COLO829 (cell line): ENCODE measurements around the gene LAMC2.
"Not testable (repeated sequence)": the region's sequence is repeated elsewhere in the genome, so short reads cannot be mapped to it uniquely, and the experiment has no call there.

Experiments
- DNase-seq: peaks from one replicate; pipeline ENCODE4 v3.0.0; 2012; ENCODE audit warnings: low spot score

Gene LAMC2

GRCh38 chr1:183263886-183264602 is 78.0 kb downstream of the LAMC2 start:
- no peak for DNase-seq

- DNase-seq: no peak
These were observed 81.8 kb downstream of the LAMC2 start for GRCh38 chr1:183267646-183268431.

GRCh38 chr1:183270541-183271141 is 84.6 kb downstream of the LAMC2 start:
- DNase-seq: peak; percentile 81

- no peak for DNase-seq
These were observed 86.4 kb downstream of the LAMC2 start for GRCh38 chr1:183272390-183272848.

- no peak for DNase-seq
These were observed 87.2 kb downstream of the LAMC2 start for GRCh38 chr1:183273300-183273699.

GRCh38 chr1:183273984-183274383 is 87.9 kb downstream of the LAMC2 start:
- not testable (repeated sequence) for DNase-seq

- no peak for DNase-seq
These were observed 88.8 kb downstream of the LAMC2 start for GRCh38 chr1:183274836-183275235.

GRCh38 chr1:183275322-183275721 is 89.3 kb downstream of the LAMC2 start:
- DNase-seq: no peak

GRCh38 chr1:183276386-183277080 is 90.5 kb downstream of the LAMC2 start:
- no peak for DNase-seq

- peak; percentile 44 for DNase-seq
These were observed 92.0 kb downstream of the LAMC2 start for GRCh38 chr1:183277821-183278738.

- DNase-seq: peak; percentile 43
These were observed 92.9 kb downstream of the LAMC2 start for GRCh38 chr1:183278739-183279591.

GRCh38 chr1:183279835-183280234 is 93.8 kb downstream of the LAMC2 start:
- no peak for DNase-seq

GRCh38 chr1:183281039-183281438 is 95.0 kb downstream of the LAMC2 start:
- DNase-seq: no peak

- peak; percentile 83 for DNase-seq
These were observed 95.6 kb downstream of the LAMC2 start for GRCh38 chr1:183281553-183282091.

GRCh38 chr1:183282101-183282855 is 96.2 kb downstream of the LAMC2 start:
- DNase-seq: no peak

- DNase-seq: no peak
These were observed 97.2 kb downstream of the LAMC2 start for GRCh38 chr1:183283286-183283685.

- no peak for DNase-seq
These were observed 98.0 kb downstream of the LAMC2 start for GRCh38 chr1:183284086-183284485.

- no peak for DNase-seq
These were observed 99.2 kb downstream of the LAMC2 start for GRCh38 chr1:183285256-183285655.

- DNase-seq: no peak
These were observed 99.7 kb downstream of the LAMC2 start for GRCh38 chr1:183285746-183286145.
